ENCODE results near the gene RPL22. TPM values are rescaled to one million over a fixed set of nuclear protein-coding genes. Genes with fewer than 3 reads are reported as not detected.

Gene RPL22
- polyA plus RNA-seq, 1 experiment, result 76.9 TPM

- DNase-seq (ENCODE audit: low read depth), result no peak
- Histone ChIP-seq H3K4me3 (ENCODE audit: low read depth, low read length) (no peak overlapping the region), H3K27me3 (ENCODE audit: control insufficient read depth, insufficient read depth, low read length) (no peaks in the 10 kb centered on the region), H3K36me3 (ENCODE audit: control insufficient read depth, insufficient read depth, low read length) (no peaks in the 10 kb centered on the region)
- POLR2A ChIA-PET, result no interaction called here
- no peak for TF ChIP-seq CTCF (IDR thresholded peaks at IDR 0.05; ENCODE audit: insufficient read depth, low read depth, low read length)
- CTCF ChIA-PET, result no interaction called here
Measured at GRCh38 chr1:6151291-6151822, 48.0 kb downstream of the RPL22 start.

GRCh38 chr1:6150006-6150938 is 49.1 kb downstream of the RPL22 start:
- Histone ChIP-seq H3K4me3 (ENCODE audit: low read depth, low read length) (no peak overlapping the region), H3K36me3 (ENCODE audit: control insufficient read depth, insufficient read depth, low read length) (no peaks in the 10 kb centered on the region), H3K27me3 (ENCODE audit: control insufficient read depth, insufficient read depth, low read length) (peaks cover 3% of the 10 kb centered on the region; the same call in 1 of the 2 replicates)
- DNase-seq (ENCODE audit: low read depth), result no peak
- ChIA-PET POLR2A (no interaction called here), CTCF (no interaction called here)
- TF ChIP-seq CTCF (IDR thresholded peaks at IDR 0.05; ENCODE audit: insufficient read depth, low read depth, low read length), result no peak

- ChIA-PET CTCF (no interaction called here), POLR2A (no interaction called here)
- Histone ChIP-seq H3K27me3 (ENCODE audit: control insufficient read depth, insufficient read depth, low read length) (peaks cover 6% of the 10 kb centered on the region), H3K4me3 (ENCODE audit: low read depth, low read length) (no peak overlapping the region), H3K36me3 (ENCODE audit: control insufficient read depth, insufficient read depth, low read length) (no peaks in the 10 kb centered on the region)
- no peak for TF ChIP-seq CTCF (IDR thresholded peaks at IDR 0.05; ENCODE audit: insufficient read depth, low read depth, low read length)
- no peak for DNase-seq (ENCODE audit: low read depth)
Measured at GRCh38 chr1:6149597-6149996, 49.8 kb downstream of the RPL22 start.

- CTCF ChIA-PET, result no interaction called here
- TF ChIP-seq CTCF (IDR thresholded peaks at IDR 0.05; ENCODE audit: insufficient read depth, low read depth, low read length), result no peak
- Histone ChIP-seq H3K36me3 (ENCODE audit: control insufficient read depth, insufficient read depth, low read length) (no peaks in the 10 kb centered on the region), H3K27me3 (ENCODE audit: control insufficient read depth, insufficient read depth, low read length) (peaks cover 6% of the 10 kb centered on the region), H3K4me3 (ENCODE audit: low read depth, low read length) (no peak overlapping the region)
- POLR2A ChIA-PET, result no interaction called here
- no peak for DNase-seq (ENCODE audit: low read depth)
Measured at GRCh38 chr1:6148497-6149241, 50.7 kb downstream of the RPL22 start.

GRCh38 chr1:6145864-6146410 is 53.5 kb downstream of the RPL22 start:
- POLR2A ChIA-PET, result no interaction called here

More at GRCh38 chr1:6145864-6146410, 53.5 kb downstream of the RPL22 start:
- H3K4me3 ChIP-seq (ENCODE audit: low read depth, low read length), result no peak overlapping the region
- H3K36me3 ChIP-seq (ENCODE audit: control insufficient read depth, insufficient read depth, low read length), result no peaks in the 10 kb centered on the region
- TF ChIP-seq CTCF (IDR thresholded peaks at IDR 0.05; ENCODE audit: insufficient read depth, low read depth, low read length), result no peak
- DNase-seq (ENCODE audit: low read depth), result no peak
- CTCF ChIA-PET, result no interaction called here
- H3K27me3 ChIP-seq (ENCODE audit: control insufficient read depth, insufficient read depth, low read length), result peaks cover 6% of the 10 kb centered on the region

Data from BJ (cell line).